T1000 (cell line): ENCODE measurements around the gene ZCCHC7.
"Not testable (repeated sequence)": the region's sequence is repeated elsewhere in the genome, so short reads cannot be mapped to it uniquely, and the experiment has no call there.

ENCODE experiments used
- DNase-seq: peaks from one replicate; lab custom pipeline; 2025; ENCODE audit warnings: mixed read lengths; lab: John Stamatoyannopoulos, UW

The ZCCHC7 gene

DNA sequence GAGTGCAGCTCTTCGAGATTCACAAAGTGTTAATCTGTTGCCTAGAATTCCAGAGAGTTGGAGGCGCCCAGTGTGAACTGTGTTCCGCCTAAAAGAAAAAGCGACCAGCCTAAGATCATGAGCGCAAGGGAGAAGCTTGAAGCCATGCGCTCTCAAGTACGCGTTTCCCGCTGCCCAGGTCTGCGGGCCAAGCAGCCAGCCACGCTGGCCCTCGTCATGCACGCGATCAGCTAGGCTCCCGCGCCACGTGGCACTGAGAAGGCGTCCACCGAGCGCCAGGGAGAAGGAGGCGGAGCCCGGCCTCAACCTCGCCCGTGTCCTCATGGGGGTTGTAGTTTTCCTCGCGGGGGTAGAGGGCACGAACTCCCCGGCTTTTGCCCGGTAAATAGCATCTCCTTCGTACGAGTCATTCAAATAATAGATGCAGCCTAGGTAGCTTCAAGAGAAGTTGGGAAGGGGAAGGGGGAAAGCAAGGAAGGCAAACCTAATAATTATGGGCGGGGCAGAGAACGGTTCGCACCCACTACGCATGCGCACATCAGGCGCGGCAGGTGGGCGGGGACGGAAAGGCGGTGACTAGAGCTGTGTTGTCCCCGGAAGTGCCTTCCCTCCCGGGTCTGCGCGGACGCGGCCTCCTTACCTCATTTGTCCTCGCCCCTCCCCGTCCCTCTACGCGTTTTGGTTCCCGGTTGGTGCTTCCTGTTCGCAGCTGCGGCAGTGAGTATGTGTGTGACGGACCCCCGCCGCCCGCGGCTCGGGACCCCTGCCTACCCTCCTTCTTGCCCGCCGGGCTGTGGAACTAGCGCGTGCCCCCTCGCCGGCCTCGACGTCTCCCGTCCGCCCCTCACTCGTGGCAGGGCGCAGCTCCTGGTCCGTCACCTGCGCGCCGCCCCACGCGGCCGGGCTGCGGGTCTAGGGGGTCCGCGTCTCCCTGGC, at the start of gene ZCCHC7:
Gene ZCCHC7 (plus strand): TSS at position 668 of the 936 bp plus-strand sequence.
- peak; percentile 85 for DNase-seq

DNA sequence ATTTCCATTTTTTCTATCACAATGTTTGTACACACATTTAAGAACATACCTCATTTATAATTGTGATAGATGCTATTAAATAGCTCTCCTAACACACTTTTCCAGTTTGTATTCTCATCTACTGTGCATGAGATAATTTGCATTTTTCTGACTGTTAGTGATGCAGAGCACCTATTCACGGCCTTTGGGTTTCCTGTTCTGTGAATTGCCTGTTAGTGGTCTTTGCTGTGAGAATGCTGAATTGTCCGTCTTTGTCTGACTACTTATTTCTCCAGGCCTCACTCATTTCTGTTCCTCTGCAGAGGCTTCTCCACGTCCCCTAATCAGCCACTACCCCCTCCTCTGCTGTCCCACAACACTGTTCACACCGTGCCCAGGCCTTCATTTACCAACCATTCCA, 45.6 kb upstream of the ZCCHC7 start:
- not testable (repeated sequence) for DNase-seq

DNA sequence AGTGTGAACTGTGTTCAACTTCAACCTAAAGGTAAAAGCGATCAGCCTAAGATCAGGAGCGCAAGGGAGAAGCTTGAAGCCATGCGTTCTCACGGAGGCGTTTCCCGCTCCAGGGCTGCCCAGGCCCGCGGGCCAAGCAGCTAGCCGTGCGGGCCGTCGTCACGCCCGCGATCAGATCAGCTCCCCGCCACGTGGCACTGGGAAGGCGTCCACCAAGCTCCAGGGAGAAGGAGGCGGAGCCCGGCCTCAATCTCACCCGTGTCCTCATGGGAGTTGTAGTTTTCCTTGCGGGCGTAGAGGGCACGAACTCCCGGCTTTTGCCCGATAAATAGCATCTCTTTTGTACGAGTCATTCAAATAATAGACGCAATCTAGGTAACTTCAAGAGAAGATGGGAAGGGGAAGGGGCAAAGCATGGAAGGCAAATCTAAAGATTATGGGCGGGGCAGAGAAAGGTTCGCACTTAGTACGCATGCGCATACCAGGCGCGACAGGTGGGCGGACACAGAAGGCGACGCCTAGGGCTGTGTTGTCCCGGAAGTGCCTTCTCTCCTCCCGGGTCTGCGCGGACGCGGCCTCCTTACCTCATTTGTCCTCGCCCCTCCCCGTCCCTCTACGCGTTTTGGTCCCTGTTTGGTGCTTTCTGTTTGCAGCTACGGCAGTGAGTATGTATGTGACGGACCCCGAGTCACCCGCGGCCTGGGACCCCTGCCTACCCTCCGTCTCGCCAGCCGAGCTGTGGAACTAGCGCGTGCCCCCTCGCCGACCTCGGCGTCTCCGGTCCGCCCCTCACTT, 40.8 kb upstream of the ZCCHC7 start:
- DNase-seq = peak; percentile 86

DNA sequence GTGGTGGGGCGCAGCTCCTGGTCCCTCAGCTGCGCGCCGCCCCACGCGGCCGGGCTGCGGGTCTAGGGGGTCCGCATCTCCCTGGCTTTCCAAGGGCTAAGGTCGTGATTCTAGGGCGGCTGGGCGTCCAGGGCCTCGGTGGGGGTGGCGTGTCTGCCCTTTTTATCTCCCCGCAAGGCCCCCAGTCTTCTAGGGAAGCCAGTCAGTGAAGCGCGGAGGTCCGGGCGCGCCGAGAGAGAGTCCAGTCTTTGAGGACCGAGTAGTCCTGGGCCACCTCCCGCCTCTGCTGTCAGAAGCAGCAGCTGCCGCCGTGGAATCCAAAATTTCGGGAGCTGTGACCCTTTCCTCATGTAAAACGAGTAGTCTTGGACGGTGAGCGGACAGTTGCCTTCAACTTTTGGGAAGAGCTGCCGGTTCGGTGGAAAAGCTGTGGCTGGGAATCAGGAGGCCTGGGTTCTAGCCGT, 40.2 kb upstream of the ZCCHC7 start:
- not testable (repeated sequence) for DNase-seq

DNA sequence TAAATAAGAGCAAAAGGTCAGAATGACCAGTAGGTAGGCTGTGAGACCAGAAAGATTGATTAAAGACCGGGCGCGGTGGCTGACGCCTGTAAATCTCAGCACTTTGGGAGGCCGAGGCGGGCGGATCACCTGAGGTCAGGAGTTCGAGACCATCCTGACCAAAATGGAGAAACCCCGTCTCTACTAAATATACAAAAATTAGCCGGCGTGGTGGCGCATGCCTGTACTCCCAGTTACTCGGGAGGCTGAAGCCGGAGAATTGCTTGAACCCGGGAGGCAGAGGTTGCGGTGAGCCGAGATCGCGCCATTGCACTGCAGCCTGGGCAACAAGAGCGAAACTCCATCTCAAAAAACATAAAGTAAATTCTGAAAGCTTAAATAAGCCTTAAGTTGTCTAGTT, 38.9 kb upstream of the ZCCHC7 start:
- not testable (repeated sequence) for DNase-seq

DNA sequence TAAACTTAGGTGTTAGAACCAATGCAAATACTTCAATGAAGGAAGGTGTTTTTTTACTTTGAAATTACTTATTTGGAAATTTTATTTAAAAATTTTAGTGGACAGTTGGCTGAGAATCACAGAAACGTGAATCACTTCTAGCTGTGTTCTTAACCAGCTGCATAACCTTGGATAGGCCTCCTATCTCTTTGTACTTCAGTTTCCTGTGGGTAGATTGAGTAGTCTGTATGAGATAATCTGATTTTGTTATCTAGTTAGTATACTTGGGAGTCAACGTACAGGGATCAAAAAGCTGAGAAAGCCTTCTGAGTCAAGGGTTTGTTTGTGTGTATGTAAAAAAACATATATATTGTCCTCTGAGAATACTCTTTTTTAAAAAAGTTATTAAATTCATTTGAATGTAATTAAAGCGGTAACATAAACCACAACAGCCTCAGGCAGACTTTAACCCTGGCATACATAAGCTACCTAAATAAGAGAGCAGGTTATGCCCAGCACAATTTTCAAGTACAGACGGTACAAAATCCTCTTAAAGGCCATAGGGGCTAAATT, 38.1 kb upstream of the ZCCHC7 start:
- DNase-seq = no peak

DNA sequence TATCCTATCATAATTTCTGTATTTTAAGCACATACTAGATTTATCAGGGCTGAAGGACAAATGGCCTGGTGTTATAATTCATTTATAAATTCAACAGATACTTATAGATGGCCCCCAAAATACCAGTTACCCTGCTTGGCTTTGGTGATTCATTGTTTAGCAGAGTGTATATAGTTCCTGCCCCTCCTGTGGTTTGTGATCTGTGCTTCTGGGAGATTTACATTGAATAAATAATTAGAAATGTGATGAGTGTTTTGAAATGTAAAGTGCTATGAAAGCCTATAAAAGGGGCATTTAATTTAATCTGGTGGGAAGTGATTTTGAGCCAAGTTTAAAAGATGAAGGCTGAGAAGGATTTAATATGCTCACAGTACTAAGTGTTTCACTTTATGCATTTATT, 36.7 kb upstream of the ZCCHC7 start:
- no peak for DNase-seq

DNA sequence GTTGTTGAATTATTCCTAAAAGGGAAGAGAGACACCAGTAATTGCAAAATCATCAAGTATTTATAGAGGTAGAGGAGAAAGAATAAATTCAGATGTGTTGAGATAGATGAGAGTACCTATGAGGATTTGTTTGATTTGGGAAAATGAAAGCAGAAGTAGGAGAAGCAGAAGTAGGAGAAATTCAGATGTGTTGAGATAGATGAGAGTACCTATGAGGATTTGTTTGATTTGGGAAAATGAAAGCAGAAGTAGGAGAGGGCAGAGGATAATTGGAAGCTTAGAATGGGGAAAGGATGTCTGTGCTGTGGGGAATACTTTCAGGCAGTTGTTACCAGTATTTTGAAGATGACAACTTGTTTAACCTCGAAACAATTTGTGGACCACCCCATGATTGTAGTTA, 35.1 kb upstream of the ZCCHC7 start:
- no peak for DNase-seq

DNA sequence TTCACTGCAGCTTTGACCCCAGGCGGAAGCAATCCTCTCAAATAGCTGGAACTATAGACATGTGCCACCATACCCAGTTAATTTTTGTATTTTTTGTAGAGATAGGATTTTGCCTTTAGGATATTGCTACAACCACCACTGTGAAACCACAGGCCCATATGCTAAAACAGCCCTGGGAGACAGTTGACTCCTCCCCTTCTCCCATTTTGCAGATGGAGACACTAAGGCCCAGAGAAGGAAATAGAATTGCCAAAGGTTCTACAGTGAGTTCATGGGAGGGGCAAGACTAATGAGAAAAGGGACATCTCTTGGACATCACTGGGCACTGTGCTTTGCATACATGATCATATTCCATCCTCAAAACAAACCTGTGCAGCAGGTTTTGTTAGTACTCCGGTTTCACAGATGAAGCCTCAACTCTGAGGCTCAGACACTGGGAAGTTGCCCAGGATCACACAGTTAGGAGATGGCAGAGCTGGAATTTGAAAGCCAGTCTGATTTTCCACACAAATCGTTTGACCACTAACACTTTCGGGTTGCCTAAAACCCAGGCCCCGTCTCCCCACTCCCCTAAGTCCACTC, 27.6 kb upstream of the ZCCHC7 start:
- not testable (repeated sequence) for DNase-seq

DNA sequence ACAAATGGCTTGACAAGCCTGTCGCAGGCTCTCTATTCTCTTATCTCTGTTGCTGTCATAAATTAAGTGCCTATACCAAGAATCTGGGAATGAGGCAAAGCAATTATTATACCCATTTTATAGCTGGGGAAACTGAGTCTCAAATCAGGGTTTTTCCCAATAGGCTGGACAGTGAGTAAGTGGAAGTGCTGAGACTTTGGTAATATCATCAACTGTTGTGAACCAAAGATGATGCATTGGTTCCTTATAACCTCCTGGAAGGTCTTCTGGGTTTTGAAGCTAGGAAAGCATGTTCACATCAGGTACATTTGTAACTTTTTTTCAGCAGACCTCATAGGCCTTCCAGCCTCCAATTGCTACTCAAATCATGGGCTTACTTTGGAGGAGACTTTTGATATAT, 25.6 kb upstream of the ZCCHC7 start:
- no peak for DNase-seq

DNA sequence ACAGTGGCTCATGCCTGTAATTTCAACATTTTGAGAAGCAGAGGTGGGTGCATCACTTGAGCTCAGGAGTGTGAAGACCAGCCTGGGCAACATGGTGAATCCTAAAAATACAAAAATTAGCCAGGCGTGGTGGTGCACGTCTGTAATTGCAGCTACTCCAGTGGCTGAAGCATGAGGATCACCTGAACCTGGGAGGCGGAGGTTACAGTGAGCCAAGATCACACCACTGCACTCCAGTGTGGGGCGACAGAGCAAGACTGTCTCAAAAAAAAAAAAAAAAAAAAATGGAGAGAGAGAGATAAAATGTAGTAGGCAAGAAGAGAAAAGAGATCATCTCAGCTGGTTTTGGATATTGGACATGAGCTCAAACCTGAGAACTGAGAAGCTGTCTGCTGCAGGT, 23.7 kb upstream of the ZCCHC7 start:
- DNase-seq = no peak

DNA sequence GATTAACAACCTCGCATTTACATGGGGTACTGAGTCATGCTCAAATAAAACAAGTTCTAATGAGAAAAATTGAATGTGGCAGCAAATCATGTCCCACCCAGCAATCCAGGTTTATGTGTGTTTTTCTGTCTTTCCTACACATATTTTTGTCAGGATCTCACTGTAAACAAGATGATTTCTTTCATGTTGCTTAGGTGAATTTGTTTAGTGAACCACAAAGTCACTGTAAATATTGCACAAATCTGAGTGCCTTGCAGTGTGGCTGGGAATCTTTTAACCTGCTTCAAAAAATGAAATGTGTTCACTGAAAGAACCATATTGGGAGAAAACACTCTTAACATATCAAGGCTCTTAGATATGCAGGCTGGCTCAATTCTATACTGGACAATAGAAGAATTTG, 23.1 kb upstream of the ZCCHC7 start:
- DNase-seq = no peak

DNA sequence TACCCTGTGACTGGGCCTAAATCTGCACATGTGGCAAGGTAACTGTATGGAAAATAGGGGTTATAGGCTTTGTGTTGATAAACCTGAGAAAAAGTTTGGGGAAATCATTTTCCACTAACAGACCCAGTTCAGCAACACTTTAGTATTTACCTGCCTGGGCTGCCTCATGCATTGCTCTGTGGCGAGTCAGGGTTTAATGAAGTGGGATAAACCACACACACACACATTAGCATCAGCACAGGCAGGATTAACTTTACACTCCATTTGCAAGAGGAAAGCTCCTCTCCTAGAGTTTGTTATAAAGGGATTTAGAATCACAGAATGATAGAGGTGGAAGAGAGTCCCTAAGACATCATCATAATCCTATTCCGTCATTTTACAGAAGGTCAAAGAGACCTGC, 20.0 kb upstream of the ZCCHC7 start:
- DNase-seq = no peak

DNA sequence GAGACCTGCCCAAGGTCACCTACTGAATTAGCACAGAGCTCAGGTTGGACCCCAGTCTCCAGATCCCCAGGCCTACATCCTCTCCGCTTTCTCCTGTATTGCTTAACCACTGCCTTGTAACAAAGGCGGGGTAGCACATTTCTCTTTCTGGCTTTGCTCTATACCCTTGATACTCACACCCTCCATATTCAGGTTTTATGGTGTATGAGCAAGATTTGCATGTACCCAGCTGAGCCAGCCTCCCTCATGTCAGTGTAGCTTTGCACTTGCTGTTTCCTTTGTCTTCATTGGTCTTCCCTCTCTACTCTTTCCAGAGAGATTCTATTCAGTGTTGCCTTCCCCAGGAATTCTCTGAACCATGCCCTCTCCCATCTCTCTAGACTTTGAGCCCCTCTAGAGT, 19.6 kb upstream of the ZCCHC7 start:
- DNase-seq = no peak

DNA sequence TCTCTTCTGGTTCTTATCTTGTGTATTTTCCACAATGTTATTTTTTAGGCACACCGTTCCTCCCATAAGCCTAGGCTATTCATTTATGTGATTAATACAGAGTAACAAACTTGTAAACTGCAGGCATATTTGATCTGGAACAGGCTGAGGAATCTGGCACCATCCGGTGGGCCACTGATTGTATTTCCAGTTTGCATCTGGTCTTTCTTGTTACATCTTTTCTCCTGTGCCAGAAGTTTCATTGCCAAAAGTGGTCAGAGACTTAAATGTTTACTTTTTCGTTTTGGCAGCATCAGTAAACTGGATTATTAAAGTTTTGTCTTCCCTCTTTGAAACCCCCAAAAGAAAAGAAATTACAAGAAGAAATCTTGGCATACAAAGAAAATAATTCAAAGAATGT, 17.9 kb upstream of the ZCCHC7 start:
- DNase-seq = no peak

DNA sequence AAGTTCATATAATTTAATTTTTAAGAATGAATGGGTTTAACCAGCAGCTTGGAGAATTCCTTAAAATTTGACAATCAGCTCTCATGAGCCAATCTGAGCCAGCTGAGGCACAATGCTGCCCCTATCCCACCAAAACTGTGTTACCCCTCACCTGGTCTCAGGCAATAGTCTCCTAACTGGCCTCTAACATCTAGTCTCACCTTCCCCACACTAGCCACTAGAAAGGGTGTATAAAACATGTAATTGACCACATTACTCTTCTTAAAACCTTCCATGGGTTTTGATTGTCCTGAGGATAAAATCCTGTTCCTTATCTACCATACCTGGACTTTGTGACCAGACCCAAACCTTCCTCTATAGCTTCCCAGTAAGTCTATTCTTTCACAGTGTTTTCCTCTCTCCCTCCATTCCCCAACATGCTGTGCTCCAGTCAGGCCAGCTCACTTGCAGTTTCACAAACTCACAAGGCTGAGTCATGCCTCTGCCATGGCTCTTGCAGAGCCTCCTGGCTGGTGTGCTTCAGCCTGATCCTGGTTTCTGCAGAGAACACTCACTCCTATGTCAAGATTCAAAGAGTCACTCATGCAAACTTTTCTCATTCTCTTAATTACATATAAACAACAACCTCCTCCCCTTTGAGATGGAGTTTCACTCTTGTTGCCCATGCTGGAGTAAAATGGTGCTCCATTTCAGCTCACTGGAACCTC, 16.0 kb upstream of the ZCCHC7 start:
- peak; percentile 1 for DNase-seq

DNA sequence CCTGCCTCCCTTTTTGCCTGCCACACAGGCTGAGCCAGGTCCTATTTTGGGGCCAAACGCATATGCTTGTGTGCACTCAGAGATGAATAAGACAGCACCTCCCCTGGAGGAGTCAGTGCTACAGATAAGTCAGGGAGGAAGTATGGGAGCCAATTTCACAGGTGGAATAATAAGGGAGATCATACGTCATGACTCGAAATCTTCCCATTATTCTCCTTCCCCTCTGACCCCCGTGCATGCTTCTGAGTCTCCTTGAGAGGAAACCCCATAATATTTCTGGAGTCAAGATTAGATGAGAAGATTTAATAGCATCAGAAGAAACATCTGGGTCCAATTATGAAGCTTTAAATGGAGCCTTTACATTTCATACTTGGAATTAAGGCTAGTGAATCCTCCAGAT, 15.1 kb upstream of the ZCCHC7 start:
- DNase-seq = no peak

DNA sequence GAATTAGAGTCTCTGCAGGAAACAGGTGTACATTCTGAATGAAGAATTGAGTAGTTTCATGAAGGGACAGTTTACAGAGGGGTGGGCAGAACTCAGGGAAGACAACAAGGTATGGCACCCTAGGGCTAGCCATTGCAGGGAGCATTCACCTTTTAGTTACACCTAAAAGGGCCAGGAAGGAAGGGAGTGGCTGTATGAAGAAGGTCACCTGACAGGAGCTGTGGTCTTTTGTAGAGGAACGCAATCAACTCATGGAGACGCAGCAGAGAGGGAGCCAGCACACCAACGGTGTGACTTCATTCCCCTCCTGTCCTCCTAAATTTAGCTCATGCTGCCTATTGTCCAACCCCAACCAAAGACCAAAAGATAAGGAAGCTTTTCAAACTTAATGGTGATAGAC, 12.7 kb upstream of the ZCCHC7 start:
- no peak for DNase-seq

DNA sequence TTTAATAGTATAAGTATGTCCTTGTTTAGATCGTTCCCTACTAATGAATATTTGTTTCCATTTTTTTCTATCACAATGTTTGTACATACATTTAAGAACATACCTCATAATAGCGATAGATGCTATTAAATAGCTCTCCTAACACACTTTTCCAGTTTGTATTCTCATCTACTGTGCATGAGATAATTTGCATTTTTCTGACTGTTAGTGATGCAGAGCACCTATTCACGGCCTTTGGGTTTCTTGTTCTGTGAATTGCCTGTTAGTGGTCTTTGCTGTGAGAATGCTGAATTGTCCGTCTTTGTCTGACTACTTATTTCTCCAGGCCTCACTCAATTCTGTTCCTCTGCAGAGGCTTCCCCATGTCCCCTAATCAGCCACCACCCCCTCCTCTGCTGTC, 5.9 kb upstream of the ZCCHC7 start:
- DNase-seq = not testable (repeated sequence)

DNA sequence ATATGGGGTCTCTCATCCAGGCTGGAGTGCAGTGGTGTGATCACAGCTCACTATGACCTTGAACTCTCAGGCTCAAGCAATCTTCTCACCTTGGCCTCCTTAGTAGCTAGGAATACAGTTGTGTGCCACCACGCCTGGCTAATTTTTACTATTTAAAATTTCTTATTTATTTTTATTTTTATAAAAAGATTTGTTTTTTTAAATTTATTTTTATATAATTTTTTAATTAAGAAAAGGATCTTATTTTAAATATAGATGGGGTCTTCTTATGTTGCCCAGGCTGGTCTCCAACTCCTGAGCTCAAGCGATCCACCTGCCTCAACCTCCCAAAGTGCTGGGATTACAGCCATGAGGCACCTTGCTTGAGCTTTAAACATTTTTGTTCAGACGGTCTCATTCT, 2.4 kb upstream of the ZCCHC7 start:
- DNase-seq = no peak

DNA sequence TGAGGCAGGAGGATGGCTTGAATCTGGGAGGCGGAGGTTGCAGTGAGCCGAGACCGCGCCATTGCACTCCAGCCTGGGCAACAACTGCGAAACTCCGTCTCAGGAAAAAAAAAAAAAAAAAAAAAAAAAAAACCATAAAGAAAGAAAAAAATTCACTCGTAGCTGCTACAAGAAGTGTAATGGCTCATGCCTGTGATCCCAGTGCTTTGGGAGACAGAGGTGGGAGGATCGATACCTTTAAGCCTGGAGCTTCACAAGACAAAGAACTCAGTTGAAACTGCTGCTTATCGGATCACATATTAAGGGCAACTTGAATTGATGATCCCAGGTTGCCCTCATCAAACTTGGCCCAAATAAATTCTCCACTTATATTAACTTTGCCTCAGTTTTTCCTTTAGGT, 1.0 kb upstream of the ZCCHC7 start:
- no peak for DNase-seq
